Skeletal muscle tissue (tissue), 4 donors: ENCODE results near the gene DNLZ. TPM values are rescaled to one million over a fixed set of nuclear protein-coding genes. Genes with fewer than 3 reads are reported as not detected.
A peak's percentile ranks its signal among the peaks of the same experiment; 100 is the strongest.

Experiments used
- H3K27ac ChIP-seq: one replicate; pipeline ENCODE4 v1.7.0; 2013; ENCODE audit warnings: mild to moderate bottlenecking, low read depth, low read length, inconsistent platforms
- H3K27me3 ChIP-seq, 3 donors: one replicate each; pipeline ENCODE4 v1.7.0; 2013; ENCODE audit warnings: low read length in 3 of 3; ENCODE audit not compliant: control insufficient read depth in 3 of 3, insufficient read depth in 3 of 3
- H3K36me3 ChIP-seq, 3 donors: one replicate each; pipeline ENCODE4 v1.7.0; 2013; ENCODE audit warnings: low read length in 3 of 3; ENCODE audit not compliant: control insufficient read depth in 3 of 3, insufficient read depth in 3 of 3
- H3K4me1 ChIP-seq, 3 donors: one replicate each; pipeline ENCODE4 v1.7.0; 2013; ENCODE audit warnings: low read length in 3 of 3, mild to moderate bottlenecking in 3 of 3; ENCODE audit not compliant: control insufficient read depth in 3 of 3, insufficient read depth in 3 of 3
- H3K4me3 ChIP-seq, 3 donors: one replicate each; pipeline ENCODE4 v1.7.0; 2013; ENCODE audit warnings: low read length in 3 of 3
- H3K9ac ChIP-seq, 3 donors: one replicate each; pipeline ENCODE4 v1.7.0; 2013; ENCODE audit warnings: low read length in 3 of 3, mild to moderate bottlenecking in 3 of 3, moderate library complexity in 2 of 3, low read depth in 1 of 3
- H3K9me3 ChIP-seq, 3 donors: one replicate each; pipeline ENCODE4 v1.7.0; 2013; ENCODE audit warnings: low read length in 3 of 3; ENCODE audit not compliant: control insufficient read depth in 3 of 3
- total RNA-seq: library from RNA; depleted of rRNA; stranded (reverse); fragments of >200 nt; gene quantifications from one replicate; pipeline ENCODE4 v1.2.3, GENCODE V29; 2014
- donor health status: Osteomylitis.

The DNLZ gene
- total RNA-seq, 1 donor from 2014 or later = 5.2 TPM

- no peaks in the 10 kb centered on the region for H3K27me3 ChIP-seq
- peaks cover 0 to 2% (median 2%) of the 10 kb centered on the region in 3 donors for H3K36me3 ChIP-seq
- no peak overlapping the region for H3K27ac ChIP-seq
- no peak overlapping the region for H3K9ac ChIP-seq
- peaks cover 5 to 20% (median 8%) of the 10 kb centered on the region in 3 donors for H3K4me1 ChIP-seq
- H3K4me3 ChIP-seq = no peak overlapping the region
- no peaks in the 10 kb centered on the region for H3K9me3 ChIP-seq
Measured at GRCh38 chr9:136361754-136362449, 1.6 kb downstream of the DNLZ start.

- H3K4me1 ChIP-seq = peaks cover 5 to 20% (median 8%) of the 10 kb centered on the region in 3 donors
- no peaks in the 10 kb centered on the region for H3K27me3 ChIP-seq
- no peaks in the 10 kb centered on the region for H3K9me3 ChIP-seq
- H3K9ac ChIP-seq = no peak overlapping the region
- H3K27ac ChIP-seq = no peak overlapping the region
- H3K36me3 ChIP-seq = peaks cover 0 to 2% (median 2%) of the 10 kb centered on the region in 3 donors
- H3K4me3 ChIP-seq = no peak overlapping the region
Measured at GRCh38 chr9:136361047-136361753, 2.3 kb downstream of the DNLZ start.

DNA sequence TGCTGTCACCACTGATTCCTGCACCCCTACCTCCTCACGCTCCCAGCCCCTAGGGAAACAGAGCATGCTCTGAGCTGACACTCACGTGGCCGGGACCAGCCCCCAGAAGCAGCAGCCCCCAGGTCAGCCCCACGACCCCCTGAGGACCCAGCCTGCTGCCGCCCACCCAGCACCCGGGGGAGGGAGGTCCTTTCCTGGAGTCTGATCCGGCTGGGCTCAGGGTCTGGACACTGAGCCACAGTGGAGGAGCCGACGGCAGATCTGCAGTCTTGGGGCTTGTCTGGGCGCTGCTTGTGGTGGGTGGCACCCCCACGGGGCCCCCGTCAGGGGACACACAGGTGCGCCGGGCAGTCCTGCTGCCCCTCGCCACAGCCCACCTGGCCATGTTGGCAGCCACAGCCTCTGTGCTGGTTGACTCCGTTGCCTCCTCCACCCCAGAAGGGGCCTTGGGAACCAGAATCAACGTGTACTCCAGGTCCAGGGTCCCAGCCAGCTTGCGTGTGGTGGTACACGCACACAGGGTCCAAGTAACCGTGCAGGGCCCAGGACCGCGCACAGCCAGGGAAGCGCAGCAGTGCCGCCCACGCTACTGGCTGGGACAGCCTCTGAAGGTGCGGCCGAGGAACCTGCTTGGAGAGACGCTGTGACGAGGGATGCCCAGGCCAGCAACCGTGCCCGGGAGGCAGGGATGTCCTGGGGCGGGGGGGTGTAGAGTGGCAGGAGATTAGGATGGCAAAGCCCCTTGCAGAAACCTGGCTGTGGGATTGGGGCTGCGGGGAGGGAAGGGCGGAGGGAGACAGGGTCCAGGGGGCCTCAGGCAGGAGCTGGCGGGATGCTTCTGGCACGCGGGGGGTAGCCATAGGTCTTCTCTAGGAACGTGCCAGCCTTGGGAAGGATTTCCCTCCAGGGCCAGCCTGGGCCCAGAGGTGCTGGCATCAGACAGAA is 3.5 kb downstream of the DNLZ start:
- H3K4me3 ChIP-seq = no peak overlapping the region
- H3K9me3 ChIP-seq = no peaks in the 10 kb centered on the region
- no peak overlapping the region for H3K9ac ChIP-seq
- no peak overlapping the region for H3K27ac ChIP-seq
- peaks cover 5 to 21% (median 8%) of the 10 kb centered on the region in 3 donors for H3K4me1 ChIP-seq
- no peaks in the 10 kb centered on the region for H3K27me3 ChIP-seq
- H3K36me3 ChIP-seq = peaks cover 0 to 2% (median 2%) of the 10 kb centered on the region in 3 donors

GRCh38 chr9:136358888-136359287 is 4.7 kb downstream of the DNLZ start:
- Histone ChIP-seq H3K36me3 (peaks cover 0 to 2% (median 2%) of the 10 kb centered on the region in 3 donors), H3K27me3 (no peaks in the 10 kb centered on the region), H3K9me3 (no peaks in the 10 kb centered on the region), H3K27ac (no peak overlapping the region), H3K4me1 (peaks cover 2 to 19% (median 9%) of the 10 kb centered on the region in 3 donors), H3K4me3 (no peak overlapping the region), H3K9ac (no peak overlapping the region)

DNA sequence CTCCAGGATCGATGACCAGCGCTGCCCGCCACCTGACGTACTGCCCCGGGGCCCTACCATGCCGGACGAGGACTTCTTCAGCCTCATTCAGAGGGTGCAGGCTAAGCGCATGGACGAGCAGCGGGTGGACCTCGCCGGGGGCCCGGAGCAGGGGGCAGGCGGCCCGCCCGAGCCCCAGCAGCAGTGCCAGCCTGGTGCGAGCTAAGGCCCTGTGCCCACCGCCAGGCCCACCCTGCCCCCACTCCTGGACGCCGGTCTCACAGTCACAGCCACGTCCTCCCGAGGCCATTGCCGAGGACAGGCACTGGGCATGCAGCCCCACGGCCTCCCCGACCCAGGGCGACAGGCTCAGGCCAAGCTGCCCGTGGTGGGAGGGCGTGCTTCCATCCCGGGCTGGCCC is 5.5 kb downstream of the DNLZ start:
- H3K27me3 ChIP-seq = no peaks in the 10 kb centered on the region
- H3K36me3 ChIP-seq = peaks cover 0 to 2% (median 2%) of the 10 kb centered on the region in 3 donors
- H3K4me3 ChIP-seq = no peak overlapping the region
- no peak overlapping the region for H3K27ac ChIP-seq
- no peaks in the 10 kb centered on the region for H3K9me3 ChIP-seq
- no peak overlapping the region for H3K9ac ChIP-seq
- peaks cover 0 to 16% (median 7%) of the 10 kb centered on the region in 3 donors for H3K4me1 ChIP-seq

- Histone ChIP-seq H3K4me3 (no peak overlapping the region), H3K9ac (no peak overlapping the region), H3K27ac (no peak overlapping the region), H3K9me3 (no peaks in the 10 kb centered on the region), H3K36me3 (peaks cover 0 to 2% (median 2%) of the 10 kb centered on the region in 3 donors), H3K4me1 (peaks cover 0 to 9% (median 4%) of the 10 kb centered on the region in 3 donors), H3K27me3 (no peaks in the 10 kb centered on the region)
Measured at GRCh38 chr9:136357202-136357725, 6.3 kb downstream of the DNLZ start.

- Histone ChIP-seq H3K36me3 (peaks cover 0 to 2% (median 2%) of the 10 kb centered on the region in 3 donors), H3K4me3 (no peak overlapping the region), H3K9ac (no peak overlapping the region), H3K27ac (no peak overlapping the region), H3K27me3 (peaks cover 0 to 6% (median 0%) of the 10 kb centered on the region in 3 donors), H3K4me1 (peaks cover 0 to 9% (median 4%) of the 10 kb centered on the region in 3 donors), H3K9me3 (no peaks in the 10 kb centered on the region)
Measured at GRCh38 chr9:136355616-136356557, 7.7 kb downstream of the DNLZ start.

- peaks cover 0 to 6% (median 5%) of the 10 kb centered on the region in 3 donors for H3K27me3 ChIP-seq
- no peak overlapping the region for H3K4me3 ChIP-seq
- no peak overlapping the region for H3K27ac ChIP-seq
Measured at GRCh38 chr9:136354592-136355085, 8.9 kb downstream of the DNLZ start.

More at GRCh38 chr9:136354592-136355085, 8.9 kb downstream of the DNLZ start:
- H3K9ac ChIP-seq = peak overlapping the region in 1 of 3 donors; percentile 45
- peaks cover 0 to 2% (median 2%) of the 10 kb centered on the region in 3 donors for H3K36me3 ChIP-seq
- no peaks in the 10 kb centered on the region for H3K9me3 ChIP-seq
- H3K4me1 ChIP-seq = peaks cover 0 to 9% (median 4%) of the 10 kb centered on the region in 3 donors
